A549 (cell line): ENCODE measurements around the gene RRAS. TPM values are rescaled to one million over a fixed set of nuclear protein-coding genes. Genes with fewer than 3 reads are reported as not detected.

ENCODE experiments used
- ATAC-seq, 2 experiments: fragments of 200-7000 bp in 1 of 2; fragments of >200 bp in 1 of 2; cut with Nextera tagmentation in 1 of 2; cut with Tn5 transposase in 1 of 2; 3 replicates each; pipeline versions ENCODE4 v1.8.0 to v1.9.1; 2018 to 2020; ENCODE audit warnings: mild to moderate bottlenecking in 1 of 2, moderate library complexity in 1 of 2
- CTCF ChIA-PET: fragments of 300-600 bp; sonication (Branson Sonifier 250); formaldehyde crosslinking; extraction: SDS; loops from one replicate; lab custom pipeline; 2021; ENCODE audit warnings: antibody characterized with exemption, inconsistent platforms; lab: Yijun Ruan, JAX
- POLR2A ChIA-PET: fragments of 350-600 bp; formaldehyde crosslinking; extraction: SDS; loops from one replicate; lab custom pipeline; 2021; ENCODE audit warnings: antibody characterized with exemption, inconsistent platforms; lab: Yijun Ruan, JAX
- DNase-seq, 2 experiments: peaks; one replicate each; pipeline versions ENCODE4 v3.0.0 to v3.0.0-alpha.2; 2011 to 2016; ENCODE audit warnings: low read depth in 1 of 2, low spot score in 1 of 2
- FAIRE-seq: peaks from 2 replicates; lab custom pipeline; 2011; peaks lifted over from hg19 to GRCh38; lab: Jason Lieb, UNC
- H3K27ac ChIP-seq, 2 experiments: fragments of >200 bp; sonication (Bioruptor Twin); formaldehyde crosslinking; 3 replicates each; pipeline ENCODE4 v1.5.1; 2016 to 2017
- H3K4me1 ChIP-seq: fragments of >200 bp; sonication (Bioruptor Twin); formaldehyde crosslinking; 3 replicates; pipeline ENCODE4 v1.6.1; 2016
- H3K4me2 ChIP-seq: fragments of >200 bp; sonication (Bioruptor Twin); formaldehyde crosslinking; 3 replicates; pipeline ENCODE4 v1.6.1; 2016
- H3K4me3 ChIP-seq: fragments of >200 bp; sonication (Bioruptor Twin); formaldehyde crosslinking; 3 replicates; pipeline ENCODE4 v1.5.1; 2016
- H3K9me3 ChIP-seq: fragments of >200 bp; sonication (Bioruptor Twin); formaldehyde crosslinking; 3 replicates; pipeline ENCODE4 v1.6.1; 2016
- CBX2 ChIP-seq: fragments of 200-600 bp; sonication (generic); IDR thresholded peaks from 2 replicates; pipeline ENCODE4 v1.6.1; 2016; ENCODE audit warnings: low read depth, mild to moderate bottlenecking, borderline replicate concordance
- CBX8 ChIP-seq: fragments of 200-600 bp; sonication (generic); IDR thresholded peaks from 2 replicates; pipeline ENCODE4 v1.6.1; 2016
- CHD2 ChIP-seq: fragments of 150-350 bp; IDR thresholded peaks from 2 replicates; pipeline ENCODE4 v1.6.1; 2014; ENCODE audit warnings: low read length; ENCODE audit not compliant: partially characterized antibody
- CHD4 ChIP-seq: fragments of 200-600 bp; sonication (generic); IDR thresholded peaks from 2 replicates; pipeline ENCODE4 v1.6.1; 2016; ENCODE audit warnings: antibody characterized with exemption, mild to moderate bottlenecking, borderline replicate concordance
- CTCF ChIP-seq: fragments of >200 bp; sonication (Bioruptor Twin); formaldehyde crosslinking; IDR thresholded peaks from 3 replicates; pipeline ENCODE4 v1.5.1; 2016
- EP300 ChIP-seq, 2 experiments: fragments of >200 bp; sonication (Bioruptor Twin); formaldehyde crosslinking; IDR thresholded peaks; 2 replicates in 1 of 2; 3 replicates in 1 of 2; pipeline ENCODE4 v1.6.1; 2016 to 2017
- ESRRA ChIP-seq: fragments of 150-350 bp; IDR thresholded peaks from 2 replicates; pipeline ENCODE4 v1.6.1; 2014; ENCODE audit warnings: mild to moderate bottlenecking, low read length, borderline replicate concordance
- FOXS1 ChIP-seq: fragments of 250-450 bp; sonication (Bioruptor Pico); IDR thresholded peaks from 2 replicates; pipeline ENCODE4 v1.5.0; 2020; ENCODE audit warnings: mild to moderate bottlenecking, moderate library complexity
- GATA3 ChIP-seq: IDR thresholded peaks from 2 replicates; pipeline ENCODE4 v1.6.1; 2012; ENCODE audit warnings: borderline replicate concordance
- HDAC2 ChIP-seq: fragments of 200-600 bp; sonication (generic); IDR thresholded peaks from 2 replicates; pipeline ENCODE4 v1.6.1; 2016
- HES2 ChIP-seq: fragments of >200 bp; sonication (Bioruptor Twin); formaldehyde crosslinking; IDR thresholded peaks from 2 replicates; pipeline ENCODE4 v1.6.1; 2016
- HOXA7 ChIP-seq: fragments of 250-450 bp; sonication (Bioruptor Pico); IDR thresholded peaks from 2 replicates; pipeline ENCODE4 v1.5.0; 2020; ENCODE audit warnings: mild to moderate bottlenecking, moderate library complexity
- JUN ChIP-seq, 2 experiments: fragments of >200 bp; sonication (Bioruptor Twin); formaldehyde crosslinking; IDR thresholded peaks; 2 replicates in 1 of 2; 3 replicates in 1 of 2; pipeline ENCODE4 v1.6.1; 2016 to 2017
- JUNB ChIP-seq: fragments of >200 bp; sonication (Bioruptor Twin); formaldehyde crosslinking; IDR thresholded peaks from 2 replicates; pipeline ENCODE4 v1.6.1; 2016
- KDM5A ChIP-seq: fragments of 200-600 bp; sonication (generic); IDR thresholded peaks from 2 replicates; pipeline ENCODE4 v1.6.1; 2016; ENCODE audit warnings: antibody characterized with exemption, mild to moderate bottlenecking
- MAFK ChIP-seq: fragments of 450-650 bp; IDR thresholded peaks from 2 replicates; pipeline ENCODE4 v1.6.1; 2014; ENCODE audit not compliant: partially characterized antibody
- MAX ChIP-seq: IDR thresholded peaks from 2 replicates; pipeline ENCODE4 v1.6.1; 2012
- MAZ ChIP-seq: fragments of 150-350 bp; IDR thresholded peaks from 2 replicates; pipeline ENCODE4 v1.6.1; 2014; ENCODE audit warnings: antibody characterized with exemption, low read depth, low read length, borderline replicate concordance
- MYC ChIP-seq: IDR thresholded peaks from 2 replicates; pipeline ENCODE4 v1.6.1; 2012; ENCODE audit warnings: mild to moderate bottlenecking, inconsistent platforms, low read length, improper control_type of control experiment, borderline replicate concordance
- POLR2A ChIP-seq: IDR thresholded peaks from 2 replicates; pipeline ENCODE4 v1.6.1; 2012; ENCODE audit warnings: mild to moderate bottlenecking, low read length
- POLR2AphosphoS2 ChIP-seq: conservative IDR thresholded peaks from 2 replicates; pipeline ENCODE4 v1.6.1; 2012; ENCODE audit warnings: low read length, improper control_type of control experiment, inconsistent platforms
- RAD21 ChIP-seq, 2 experiments: fragments of >200 bp in 1 of 2; sonication (Bioruptor Twin) in 1 of 2; formaldehyde crosslinking in 1 of 2; IDR thresholded peaks in 1 of 2; conservative IDR thresholded peaks in 1 of 2; 2 replicates in 1 of 2; 3 replicates in 1 of 2; pipeline ENCODE4 v1.6.1; 2012 to 2018; ENCODE audit warnings: inconsistent platforms in 1 of 2
- TFCP2L1 ChIP-seq: fragments of 250-450 bp; sonication (Bioruptor Pico); IDR thresholded peaks from 2 replicates; pipeline ENCODE4 v1.5.0; 2021; ENCODE audit warnings: mild to moderate bottlenecking
- TP53 ChIP-seq: fragments of 250-450 bp; sonication (Bioruptor Pico); IDR thresholded peaks from 2 replicates; pipeline ENCODE4 v1.5.0; 2021; ENCODE audit warnings: mild to moderate bottlenecking, moderate library complexity
- ZFP36 ChIP-seq: fragments of 450-650 bp; IDR thresholded peaks from 2 replicates; pipeline ENCODE4 v1.6.1; 2014; ENCODE audit warnings: borderline replicate concordance; ENCODE audit not compliant: partially characterized antibody
- ZSCAN20 ChIP-seq: fragments of 250-450 bp; sonication (Bioruptor Pico); IDR thresholded peaks from 2 replicates; pipeline ENCODE4 v1.8.0; 2022; ENCODE audit warnings: mild to moderate bottlenecking, moderate library complexity
- WGBS: methylation state at CpG from one replicate; pipeline ENCODE4 v1.1.6; 2017; ENCODE audit errors: missing lambda C conversion rate; 5-methylcytosine and 5-hydroxymethylcytosine counted together
- polyA plus RNA-seq, 4 experiments: library from polyadenylated mRNA; depleted of rRNA in 3 of 4; stranded (reverse); fragments of >200 nt; fragmentation: RNase III in 1 of 4; extraction: RNeasy Plus Mini Kit Qiagen cat#74134 plus additional on column Dnase treatment in 1 of 4; gene quantifications; 2 replicates in 3 of 4; 3 replicates in 1 of 4; pipeline ENCODE4 v1.2.3, GENCODE V29; 2011 to 2017
- TF ChIP-seq, protein P1 (sequence below): fragments of 150-350 bp; IDR thresholded peaks from 2 replicates; pipeline ENCODE4 v1.6.1; 2014; ENCODE audit warnings: low read depth, mild to moderate bottlenecking, low read length

Gene RRAS
- polyA plus RNA-seq, 2 of the 4 experiments (the other 2 are of a cell fraction) = 47.6 to 49.2 TPM

- no peak overlapping the region; the same call in 2 of the 3 replicates for H3K4me3 ChIP-seq
- H3K27ac ChIP-seq = 0 out of 6 replicates have a peak overlapping the region, but pooled peaks of 1 of the 2 experiments have one; percentile 5
- TF ChIP-seq FOXS1 (CRISPR knock-in tag) (no peak), CTCF (no peak), TP53 (no peak), ZSCAN20 (CRISPR knock-in tag) (no peak), POLR2A (no peak), HOXA7 (CRISPR knock-in tag) (no peak), CBX8 (no peak), GATA3 (no peak), EP300 (IDR thresholded peaks at IDR 0.05) (no peak), HES2 (no peak), CHD4 (no peak), JUNB (no peak)
- TF ChIP-seq, protein P1, sequence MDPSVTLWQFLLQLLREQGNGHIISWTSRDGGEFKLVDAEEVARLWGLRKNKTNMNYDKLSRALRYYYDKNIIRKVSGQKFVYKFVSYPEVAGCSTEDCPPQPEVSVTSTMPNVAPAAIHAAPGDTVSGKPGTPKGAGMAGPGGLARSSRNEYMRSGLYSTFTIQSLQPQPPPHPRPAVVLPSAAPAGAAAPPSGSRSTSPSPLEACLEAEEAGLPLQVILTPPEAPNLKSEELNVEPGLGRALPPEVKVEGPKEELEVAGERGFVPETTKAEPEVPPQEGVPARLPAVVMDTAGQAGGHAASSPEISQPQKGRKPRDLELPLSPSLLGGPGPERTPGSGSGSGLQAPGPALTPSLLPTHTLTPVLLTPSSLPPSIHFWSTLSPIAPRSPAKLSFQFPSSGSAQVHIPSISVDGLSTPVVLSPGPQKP = no peak
- H3K4me2 ChIP-seq = peak overlapping the region; percentile 90
- H3K9me3 ChIP-seq = no peaks in the 10 kb centered on the region
- FAIRE-seq (no peak), DNase-seq (no peak), ATAC-seq (no peak)
- peaks cover 33% of the 10 kb centered on the region for H3K4me1 ChIP-seq
- CTCF ChIA-PET = interaction anchor here (0.8 to 16.7 kb wide), 23 partner anchors 9 to 457 kb away, joined by 3 to 326 read pairs (median 4); partner anchors contain the start of genes ADM5, BCL2L12, IRF3 and NOSIP
- WGBS = 65% methylated on average over 12 of the region's 12 CpGs
- POLR2A ChIA-PET = interaction anchor here (0.7 to 1.0 kb wide), 3 partner anchors 39 to 99 kb away, joined by 3 to 7 read pairs (median 7); partner anchors contain the start of genes AP2A1 and RRAS
Observed at GRCh38 chr19:49678985-49679770, 39.2 kb upstream of the RRAS start.

- peaks cover 33% of the 10 kb centered on the region for H3K4me1 ChIP-seq
- POLR2A ChIA-PET = interaction anchor here (0.7 to 3.5 kb wide), 6 partner anchors 11 to 191 kb away, joined by 3 to 48 read pairs (median 8); partner anchors contain the start of genes AP2A1 and RRAS
- CTCF ChIA-PET = interaction anchor here (0.7 to 16.7 kb wide), 26 partner anchors 8 to 458 kb away, joined by 3 to 326 read pairs (median 5); partner anchors contain the start of genes BCL2L12, IRF3, NOSIP and PRRG2
- peak; percentile 20 to 32; a peak in 5 of 6 replicates for ATAC-seq
- no peaks in the 10 kb centered on the region for H3K9me3 ChIP-seq
- H3K4me3 ChIP-seq = peak overlapping the region; percentile 82
- H3K27ac ChIP-seq = peak overlapping the region; percentile 97 to 99
- 2% methylated on average over 21 of the region's 21 CpGs for WGBS
- peak; percentile 82 to 91 for DNase-seq
- no peak for FAIRE-seq
- H3K4me2 ChIP-seq = peak overlapping the region; percentile 90
- TF ChIP-seq GATA3 (0 out of 2 replicates have a peak, but pooled peaks have one; percentile 5), MYC (0 out of 2 replicates have a peak, but pooled peaks have one; percentile 4), ZSCAN20 (CRISPR knock-in tag) (no peak), MAFK (no peak), CTCF (peak; percentile 61), CHD2 (peak; percentile 60), MAX (no peak), RAD21 (conservative IDR thresholded peaks at IDR 0.05 in 1 of 2, IDR thresholded peaks at IDR 0.05 in 1 of 2) (peak; percentile 58 to 59), KDM5A (no peak), POLR2AphosphoS2 (no peak), MAZ (peak; percentile 83; the same call in 1 of the 2 replicates), HDAC2 (0 out of 2 replicates have a peak, but pooled peaks have one; percentile 21), CBX2 (no peak), TFCP2L1 (no peak), ESRRA (0 out of 2 replicates have a peak, but pooled peaks have one; percentile 3), JUN (IDR thresholded peaks at IDR 0.05) (no peak), JUNB (no peak), ZFP36 (no peak)
- TF ChIP-seq, protein P1 = no peak
Observed at GRCh38 chr19:49677901-49678674, 38.1 kb upstream of the RRAS start.
